K562 (cell line): ENCODE data around the gene SERPIND1. TPM values are rescaled to one million over a fixed set of nuclear protein-coding genes. Genes with fewer than 3 reads are reported as not detected.
A peak's percentile ranks its signal among the peaks of the same experiment; 100 is the strongest.

Source experiments
- BDP1 ChIP-seq: IDR thresholded peaks from 3 replicates; pipeline ENCODE4 v1.6.1; 2011; ENCODE audit not compliant: insufficient read length, insufficient read depth
- COPS2 ChIP-seq: fragments of 450-650 bp; conservative IDR thresholded peaks from 2 replicates; pipeline ENCODE4 v1.6.1; 2016; ENCODE audit warnings: mild to moderate bottlenecking, moderate library complexity
- ELF4 ChIP-seq: fragments of 450-650 bp; formaldehyde crosslinking; IDR thresholded peaks from 2 replicates; pipeline ENCODE4 v1.4.0; 2022; ENCODE audit warnings: missing genetic modification characterization
- FOXA3 ChIP-seq, 2 experiments: fragments of 450-650 bp in 1 of 2; sonication (generic) in 1 of 2; formaldehyde crosslinking; IDR thresholded peaks in 1 of 2; conservative IDR thresholded peaks in 1 of 2; 2 replicates each; pipeline versions ENCODE4 v1.4.0 to v1.8.0; 2020 to 2022; ENCODE audit warnings: mild to moderate bottlenecking in 2 of 2, missing genetic modification reagents in 1 of 2
- GATAD2B ChIP-seq: fragments of 450-650 bp; IDR thresholded peaks from 2 replicates; pipeline ENCODE4 v1.6.1; 2017; ENCODE audit warnings: mild to moderate bottlenecking, borderline replicate concordance
- KDM2B ChIP-seq: fragments of 250-450 bp; sonication (Bioruptor Pico); IDR thresholded peaks from 2 replicates; pipeline ENCODE4 v1.8.0; 2021; ENCODE audit warnings: mild to moderate bottlenecking, moderate library complexity
- MCM2 ChIP-seq: fragments of 450-650 bp; IDR thresholded peaks from 2 replicates; pipeline ENCODE4 v1.6.1; 2017; ENCODE audit warnings: low read depth, mild to moderate bottlenecking
- NEUROD1 ChIP-seq: fragments of 150-350 bp; IDR thresholded peaks from 2 replicates; pipeline ENCODE4 v1.6.1; 2014; ENCODE audit warnings: borderline replicate concordance, low read length, low read depth; ENCODE audit not compliant: partially characterized antibody
- NR2C2 ChIP-seq, 2 experiments: fragments of 200-800 bp in 1 of 2; sonication (Bioruptor generic) in 1 of 2; sonication (generic) in 1 of 2; formaldehyde crosslinking in 1 of 2; IDR thresholded peaks; 2 replicates each; pipeline versions ENCODE4 v1.6.1 to v1.8.0; 2016 to 2022; ENCODE audit warnings: mild to moderate bottlenecking in 1 of 2, missing compliant biosample characterization in 1 of 2, missing genetic modification characterization in 1 of 2, missing genetic modification reagents in 1 of 2
- NR3C1 ChIP-seq: sonication (generic); formaldehyde crosslinking; IDR thresholded peaks from 2 replicates; pipeline ENCODE4 v1.8.1; 2022; ENCODE audit warnings: missing genetic modification reagents
- SAP30 ChIP-seq: fragments of 200-600 bp; sonication (generic); IDR thresholded peaks from 2 replicates; pipeline ENCODE4 v1.6.1; 2012; ENCODE audit warnings: borderline replicate concordance, low read depth, mild to moderate bottlenecking, moderate library complexity, low read length, control low read depth, inconsistent platforms; ENCODE audit not compliant: insufficient read depth, poor library complexity, severe bottlenecking
- TEAD4 ChIP-seq, 2 experiments: sonication (generic) in 1 of 2; formaldehyde crosslinking in 1 of 2; IDR thresholded peaks; 2 replicates each; pipeline versions ENCODE4 v1.6.1 to v1.8.0; 2012 to 2022; ENCODE audit warnings: borderline replicate concordance in 1 of 2, inconsistent platforms in 1 of 2, low read length in 1 of 2, mild to moderate bottlenecking in 1 of 2, missing genetic modification reagents in 1 of 2
- ZNF24 ChIP-seq: fragments of 450-650 bp; IDR thresholded peaks from 2 replicates; pipeline ENCODE4 v1.6.1; 2016
- ZNF561 ChIP-seq: fragments of 450-650 bp; formaldehyde crosslinking; conservative IDR thresholded peaks from 2 replicates; pipeline ENCODE4 v1.4.0; 2020; ENCODE audit warnings: mild to moderate bottlenecking, moderate library complexity
- polyA plus RNA-seq, 8 experiments: library from polyadenylated mRNA; depleted of rRNA in 4 of 8; stranded (reverse) in 5 of 8; unstranded in 3 of 8; fragments of >200 nt; fragmentation: Nextera tagmentation in 2 of 8; fragmentation: Illumina TruSeq in 1 of 8; extraction: Ambion mirVana in 2 of 8; extraction: Trizol in 1 of 8; gene quantifications; 2 replicates each; pipeline versions ENCODE4 v1.2.1 to v1.2.3, GENCODE V29; 2011 to 2014; ENCODE audit warnings: inconsistent platforms in 1 of 8, missing spikeins in 1 of 8
- total RNA-seq, 7 experiments: library from RNA; depleted of rRNA in 6 of 7; stranded (reverse); fragments of >200 nt in 6 of 7; fragmentation: Illumina TruSeq in 2 of 7; extraction: Trizol in 2 of 7; gene quantifications; 2 replicates each; pipeline versions ENCODE4 v1.2.1 to v1.2.3, GENCODE V29; 2011 to 2021; ENCODE audit warnings: low replicate concordance in 1 of 7
- TF ChIP-seq, protein P1 (sequence below): sonication (generic); formaldehyde crosslinking; IDR thresholded peaks from 2 replicates; pipeline ENCODE4 v1.8.1; 2023; ENCODE audit warnings: mild to moderate bottlenecking, missing genetic modification reagents
- TF ChIP-seq, protein P2 (sequence below): fragments of 250-450 bp; sonication (Bioruptor Pico); IDR thresholded peaks from 2 replicates; pipeline ENCODE4 v1.5.1; 2021; ENCODE audit warnings: mild to moderate bottlenecking
- TF ChIP-seq, protein P3 (sequence below): fragments of 250-450 bp; sonication (Bioruptor Pico); IDR thresholded peaks from 2 replicates; pipeline ENCODE4 v1.5.0; 2020; ENCODE audit warnings: mild to moderate bottlenecking, borderline replicate concordance
- TF ChIP-seq, protein P4 (sequence below): sonication (generic); formaldehyde crosslinking; IDR thresholded peaks from 2 replicates; pipeline ENCODE4 v1.8.1; 2023; ENCODE audit warnings: missing genetic modification reagents, mild to moderate bottlenecking, borderline replicate concordance

Gene SERPIND1
- total and polyA plus RNA-seq, 9 of the 15 experiments (the other 6 are each of a cell fraction or from before 2014, with no cell fraction given) = 0.04 to 0.11 (median 0.09) TPM; not detected in 6

DNA sequence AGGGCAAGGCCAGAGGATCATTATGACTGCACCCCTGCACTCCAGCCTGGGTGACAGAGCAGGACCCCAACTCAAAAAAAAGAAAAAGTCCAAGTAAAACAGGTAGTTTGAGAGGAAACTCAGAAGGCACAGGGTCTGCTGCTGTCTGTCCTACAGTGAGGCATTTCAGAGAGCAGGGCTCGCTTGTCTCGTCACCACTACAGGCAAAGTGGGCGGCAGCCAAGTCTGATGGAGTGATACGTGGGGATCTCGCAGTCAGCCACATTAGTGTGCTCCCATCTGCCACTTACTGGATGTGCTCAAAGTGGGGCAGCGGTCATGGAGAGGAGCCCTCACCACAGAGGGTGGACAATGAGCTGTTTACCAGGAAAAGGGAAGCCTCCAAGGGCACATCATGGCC is 42.6 kb downstream of the SERPIND1 start (continued):
- TF ChIP-seq, protein P1, sequence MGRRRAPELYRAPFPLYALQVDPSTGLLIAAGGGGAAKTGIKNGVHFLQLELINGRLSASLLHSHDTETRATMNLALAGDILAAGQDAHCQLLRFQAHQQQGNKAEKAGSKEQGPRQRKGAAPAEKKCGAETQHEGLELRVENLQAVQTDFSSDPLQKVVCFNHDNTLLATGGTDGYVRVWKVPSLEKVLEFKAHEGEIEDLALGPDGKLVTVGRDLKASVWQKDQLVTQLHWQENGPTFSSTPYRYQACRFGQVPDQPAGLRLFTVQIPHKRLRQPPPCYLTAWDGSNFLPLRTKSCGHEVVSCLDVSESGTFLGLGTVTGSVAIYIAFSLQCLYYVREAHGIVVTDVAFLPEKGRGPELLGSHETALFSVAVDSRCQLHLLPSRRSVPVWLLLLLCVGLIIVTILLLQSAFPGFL = no peak
- no peak for TF ChIP-seq ELF4 (CRISPR knock-in tag)
- TF ChIP-seq KDM2B (CRISPR knock-in tag) = no peak
- TF ChIP-seq, protein P2, sequence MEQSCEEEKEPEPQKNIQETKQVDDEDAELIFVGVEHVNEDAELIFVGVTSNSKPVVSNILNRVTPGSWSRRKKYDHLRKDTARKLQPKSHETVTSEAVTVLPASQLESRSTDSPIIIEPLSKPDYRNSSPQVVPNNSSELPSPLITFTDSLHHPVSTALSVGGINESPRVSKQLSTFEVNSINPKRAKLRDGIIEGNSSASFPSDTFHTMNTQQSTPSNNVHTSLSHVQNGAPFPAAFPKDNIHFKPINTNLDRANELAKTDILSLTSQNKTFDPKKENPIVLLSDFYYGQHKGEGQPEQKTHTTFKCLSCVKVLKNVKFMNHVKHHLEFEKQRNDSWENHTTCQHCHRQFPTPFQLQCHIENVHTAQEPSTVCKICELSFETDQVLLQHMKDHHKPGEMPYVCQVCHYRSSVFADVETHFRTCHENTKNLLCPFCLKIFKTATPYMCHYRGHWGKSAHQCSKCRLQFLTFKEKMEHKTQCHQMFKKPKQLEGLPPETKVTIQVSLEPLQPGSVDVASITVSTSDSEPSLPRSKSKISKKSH (CRISPR knock-in tag) = 0 out of 2 replicates have a peak, but pooled peaks have one; percentile 54
- TF ChIP-seq, protein P3, sequence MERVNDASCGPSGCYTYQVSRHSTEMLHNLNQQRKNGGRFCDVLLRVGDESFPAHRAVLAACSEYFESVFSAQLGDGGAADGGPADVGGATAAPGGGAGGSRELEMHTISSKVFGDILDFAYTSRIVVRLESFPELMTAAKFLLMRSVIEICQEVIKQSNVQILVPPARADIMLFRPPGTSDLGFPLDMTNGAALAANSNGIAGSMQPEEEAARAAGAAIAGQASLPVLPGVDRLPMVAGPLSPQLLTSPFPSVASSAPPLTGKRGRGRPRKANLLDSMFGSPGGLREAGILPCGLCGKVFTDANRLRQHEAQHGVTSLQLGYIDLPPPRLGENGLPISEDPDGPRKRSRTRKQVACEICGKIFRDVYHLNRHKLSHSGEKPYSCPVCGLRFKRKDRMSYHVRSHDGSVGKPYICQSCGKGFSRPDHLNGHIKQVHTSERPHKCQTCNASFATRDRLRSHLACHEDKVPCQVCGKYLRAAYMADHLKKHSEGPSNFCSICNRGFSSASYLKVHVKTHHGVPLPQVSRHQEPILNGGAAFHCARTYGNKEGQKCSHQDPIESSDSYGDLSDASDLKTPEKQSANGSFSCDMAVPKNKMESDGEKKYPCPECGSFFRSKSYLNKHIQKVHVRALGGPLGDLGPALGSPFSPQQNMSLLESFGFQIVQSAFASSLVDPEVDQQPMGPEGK = no peak
- no peak for TF ChIP-seq ZNF561 (CRISPR knock-in tag)
- TF ChIP-seq MCM2 = no peak
- TF ChIP-seq, protein P4, sequence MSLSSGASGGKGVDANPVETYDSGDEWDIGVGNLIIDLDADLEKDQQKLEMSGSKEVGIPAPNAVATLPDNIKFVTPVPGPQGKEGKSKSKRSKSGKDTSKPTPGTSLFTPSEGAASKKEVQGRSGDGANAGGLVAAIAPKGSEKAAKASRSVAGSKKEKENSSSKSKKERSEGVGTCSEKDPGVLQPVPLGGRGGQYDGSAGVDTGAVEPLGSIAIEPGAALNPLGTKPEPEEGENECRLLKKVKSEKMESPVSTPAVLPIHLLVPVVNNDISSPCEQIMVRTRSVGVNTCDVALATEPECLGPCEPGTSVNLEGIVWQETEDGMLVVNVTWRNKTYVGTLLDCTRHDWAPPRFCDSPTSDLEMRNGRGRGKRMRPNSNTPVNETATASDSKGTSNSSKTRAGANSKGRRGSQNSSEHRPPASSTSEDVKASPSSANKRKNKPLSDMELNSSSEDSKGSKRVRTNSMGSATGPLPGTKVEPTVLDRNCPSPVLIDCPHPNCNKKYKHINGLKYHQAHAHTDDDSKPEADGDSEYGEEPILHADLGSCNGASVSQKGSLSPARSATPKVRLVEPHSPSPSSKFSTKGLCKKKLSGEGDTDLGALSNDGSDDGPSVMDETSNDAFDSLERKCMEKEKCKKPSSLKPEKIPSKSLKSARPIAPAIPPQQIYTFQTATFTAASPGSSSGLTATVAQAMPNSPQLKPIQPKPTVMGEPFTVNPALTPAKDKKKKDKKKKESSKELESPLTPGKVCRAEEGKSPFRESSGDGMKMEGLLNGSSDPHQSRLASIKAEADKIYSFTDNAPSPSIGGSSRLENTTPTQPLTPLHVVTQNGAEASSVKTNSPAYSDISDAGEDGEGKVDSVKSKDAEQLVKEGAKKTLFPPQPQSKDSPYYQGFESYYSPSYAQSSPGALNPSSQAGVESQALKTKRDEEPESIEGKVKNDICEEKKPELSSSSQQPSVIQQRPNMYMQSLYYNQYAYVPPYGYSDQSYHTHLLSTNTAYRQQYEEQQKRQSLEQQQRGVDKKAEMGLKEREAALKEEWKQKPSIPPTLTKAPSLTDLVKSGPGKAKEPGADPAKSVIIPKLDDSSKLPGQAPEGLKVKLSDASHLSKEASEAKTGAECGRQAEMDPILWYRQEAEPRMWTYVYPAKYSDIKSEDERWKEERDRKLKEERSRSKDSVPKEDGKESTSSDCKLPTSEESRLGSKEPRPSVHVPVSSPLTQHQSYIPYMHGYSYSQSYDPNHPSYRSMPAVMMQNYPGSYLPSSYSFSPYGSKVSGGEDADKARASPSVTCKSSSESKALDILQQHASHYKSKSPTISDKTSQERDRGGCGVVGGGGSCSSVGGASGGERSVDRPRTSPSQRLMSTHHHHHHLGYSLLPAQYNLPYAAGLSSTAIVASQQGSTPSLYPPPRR (CRISPR knock-in tag) = no peak
- TF ChIP-seq BDP1 = no peak
- TF ChIP-seq SAP30 = no peak
- 0 out of 2 replicates have a peak, but pooled peaks have one; percentile 29 for TF ChIP-seq NR2C2 (CRISPR knock-in tag; IDR thresholded peaks at IDR 0.05)
- no peak for TF ChIP-seq NR2C2 (tag; IDR thresholded peaks at IDR 0.05)
- TF ChIP-seq COPS2 = no peak
- no peak for TF ChIP-seq GATAD2B
- TF ChIP-seq ZNF24 = no peak
- TF ChIP-seq NR3C1 (CRISPR knock-in tag) = no peak
- TF ChIP-seq NEUROD1 = no peak
- 0 out of 4 replicates have a peak, but pooled peaks of 1 of the 2 experiments have one; percentile 40 for TF ChIP-seq FOXA3 (CRISPR knock-in tag; conservative IDR thresholded peaks at IDR 0.05 in 1 of 2, IDR thresholded peaks at IDR 0.05 in 1 of 2)
- no peak for TF ChIP-seq TEAD4 (IDR thresholded peaks at IDR 0.05; ENCODE audit: low read length)
- peak; percentile 81; the same call in 1 of the 2 replicates for TF ChIP-seq TEAD4 (CRISPR knock-in tag; IDR thresholded peaks at IDR 0.05; ENCODE audit: borderline replicate concordance)
